RWPE1 (cell line): Measurements from ENCODE around the gene NCS1.
A peak's percentile ranks its signal among the peaks of the same experiment; 100 is the strongest.

Experiments used
- CTCF ChIA-PET: fragments of 350-600 bp; sonication (Branson Sonifier 250); formaldehyde crosslinking; extraction: SDS; loops from one replicate; lab custom pipeline; 2021; lab: Yijun Ruan, JAX
- POLR2A ChIA-PET: fragments of 400-600 bp; formaldehyde crosslinking; extraction: SDS; loops from one replicate; lab custom pipeline; 2020; ENCODE audit warnings: antibody characterized with exemption; ENCODE audit not compliant: low non-redundant PET; lab: Yijun Ruan, JAX
- DNase-seq: peaks from one replicate; pipeline ENCODE4 v3.0.0; 2012; ENCODE audit warnings: low spot score
- H3K27ac ChIP-seq: fragments of 450-650 bp; 2 replicates; pipeline ENCODE4 v1.5.1; 2017
- TF ChIP-seq, protein P1 (sequence below): fragments of 450-650 bp; conservative IDR thresholded peaks from 2 replicates; pipeline ENCODE4 v1.5.1; 2017; ENCODE audit warnings: low read depth, mild to moderate bottlenecking

Gene NCS1

DNA sequence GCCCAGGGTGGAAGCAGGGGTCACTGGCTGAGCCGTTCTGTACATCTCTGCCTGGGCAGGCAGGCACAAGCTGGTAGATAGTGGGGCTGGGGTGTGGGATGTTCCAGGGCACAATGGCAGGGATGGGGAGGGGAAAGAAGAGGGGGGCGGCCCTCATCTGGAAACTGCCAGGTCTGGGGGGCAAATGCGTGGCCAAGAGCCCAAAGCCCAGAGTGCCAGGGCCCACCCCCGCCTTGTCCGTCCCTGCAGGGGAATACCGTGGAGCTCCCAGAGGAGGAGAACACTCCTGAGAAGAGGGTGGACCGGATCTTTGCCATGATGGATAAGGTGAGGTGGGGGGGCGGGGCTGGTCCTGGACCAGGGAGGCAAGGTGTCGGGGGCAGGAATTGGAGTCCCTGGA is 50.6 kb downstream of the NCS1 start:
- POLR2A ChIA-PET = interaction anchor here (0.5 to 0.6 kb wide), 2 partner anchors 15 to 17 kb away, joined by 3 read pairs; no protein-coding TSS in a partner anchor
- CTCF ChIA-PET = no interaction called here
- no peak for DNase-seq
- H3K27ac ChIP-seq = peak overlapping the region; percentile 19
- TF ChIP-seq, protein P1, sequence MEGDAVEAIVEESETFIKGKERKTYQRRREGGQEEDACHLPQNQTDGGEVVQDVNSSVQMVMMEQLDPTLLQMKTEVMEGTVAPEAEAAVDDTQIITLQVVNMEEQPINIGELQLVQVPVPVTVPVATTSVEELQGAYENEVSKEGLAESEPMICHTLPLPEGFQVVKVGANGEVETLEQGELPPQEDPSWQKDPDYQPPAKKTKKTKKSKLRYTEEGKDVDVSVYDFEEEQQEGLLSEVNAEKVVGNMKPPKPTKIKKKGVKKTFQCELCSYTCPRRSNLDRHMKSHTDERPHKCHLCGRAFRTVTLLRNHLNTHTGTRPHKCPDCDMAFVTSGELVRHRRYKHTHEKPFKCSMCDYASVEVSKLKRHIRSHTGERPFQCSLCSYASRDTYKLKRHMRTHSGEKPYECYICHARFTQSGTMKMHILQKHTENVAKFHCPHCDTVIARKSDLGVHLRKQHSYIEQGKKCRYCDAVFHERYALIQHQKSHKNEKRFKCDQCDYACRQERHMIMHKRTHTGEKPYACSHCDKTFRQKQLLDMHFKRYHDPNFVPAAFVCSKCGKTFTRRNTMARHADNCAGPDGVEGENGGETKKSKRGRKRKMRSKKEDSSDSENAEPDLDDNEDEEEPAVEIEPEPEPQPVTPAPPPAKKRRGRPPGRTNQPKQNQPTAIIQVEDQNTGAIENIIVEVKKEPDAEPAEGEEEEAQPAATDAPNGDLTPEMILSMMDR = no peak

DNA sequence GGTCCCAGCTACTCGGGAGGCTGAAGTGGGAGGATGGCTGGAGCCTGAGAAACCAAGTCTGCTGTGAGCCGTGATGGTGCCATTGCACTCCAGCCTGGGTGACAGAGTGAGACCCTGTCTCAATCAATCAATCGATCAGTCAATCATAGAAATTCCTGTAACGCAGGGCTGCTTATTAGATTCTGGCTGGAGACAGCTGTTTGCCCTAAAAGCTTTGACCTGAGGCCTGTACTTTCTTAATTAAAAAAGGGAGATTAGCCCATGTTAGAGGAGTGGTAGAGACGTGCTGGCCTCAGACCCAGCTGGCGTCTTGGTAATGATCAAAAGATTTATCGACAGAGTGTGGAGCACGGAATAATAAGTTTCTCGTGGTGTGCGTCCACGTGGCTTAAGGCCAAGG is 52.9 kb downstream of the NCS1 start:
- TF ChIP-seq, protein P1 = no peak
- no peak for DNase-seq
- POLR2A ChIA-PET = no interaction called here
- CTCF ChIA-PET = interaction anchor here (0.9 kb wide), 1 partner anchor 11 kb away, joined by 3 read pairs; no protein-coding TSS in a partner anchor
- H3K27ac ChIP-seq = no peak overlapping the region

DNA sequence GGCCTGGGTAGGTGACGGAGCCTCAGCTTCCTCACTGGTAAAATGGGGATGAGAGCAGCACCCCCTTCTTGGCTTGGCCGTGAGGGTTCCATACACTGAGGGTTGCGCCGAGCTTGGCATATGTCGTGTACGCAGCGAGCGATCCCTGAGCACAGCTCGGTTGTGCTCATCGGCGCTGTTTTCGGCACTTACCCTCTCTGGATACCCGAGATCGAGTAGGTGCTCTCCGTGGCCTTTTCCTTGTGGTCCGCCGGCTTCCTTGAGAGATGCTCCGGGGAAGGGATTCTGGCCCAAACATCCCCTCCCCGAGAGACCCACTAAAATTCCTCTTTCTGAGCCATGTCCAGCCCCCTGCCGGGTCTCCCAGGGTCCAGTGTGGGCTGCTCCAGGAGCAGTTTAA is 53.4 kb downstream of the NCS1 start:
- TF ChIP-seq, protein P1 = no peak
- ChIA-PET POLR2A (no interaction called here), CTCF (interaction anchor here (0.6 to 2.2 kb wide), 3 partner anchors 11 to 71 kb away, joined by 3 to 14 read pairs (median 4); no protein-coding TSS in a partner anchor)
- no peak for DNase-seq
- H3K27ac ChIP-seq = no peak overlapping the region

DNA sequence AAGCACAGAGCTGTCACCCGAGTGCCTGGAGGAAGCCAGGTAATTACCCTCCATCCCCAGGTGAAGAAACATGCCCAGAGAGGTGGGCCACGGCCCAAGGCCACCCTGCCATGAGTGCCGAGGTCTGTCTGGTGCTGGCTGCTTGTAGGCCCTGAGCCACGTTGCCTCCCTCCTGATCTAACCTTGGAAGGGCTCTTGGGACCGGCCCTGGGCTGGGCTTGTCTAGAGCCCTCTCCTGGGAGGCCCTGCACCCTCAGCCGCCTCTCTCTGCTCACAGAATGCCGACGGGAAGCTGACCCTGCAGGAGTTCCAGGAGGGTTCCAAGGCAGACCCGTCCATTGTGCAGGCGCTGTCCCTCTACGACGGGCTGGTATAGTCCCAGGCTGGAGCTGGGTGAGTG is 53.9 kb downstream of the NCS1 start:
- TF ChIP-seq, protein P1 = no peak
- CTCF ChIA-PET = interaction anchor here (0.6 to 2.2 kb wide), 2 partner anchors 10 to 72 kb away, joined by 4 to 14 read pairs; no protein-coding TSS in a partner anchor
- POLR2A ChIA-PET = no interaction called here
- no peak for DNase-seq
- peak overlapping the region; percentile 1; the same call in 1 of the 2 replicates for H3K27ac ChIP-seq

DNA sequence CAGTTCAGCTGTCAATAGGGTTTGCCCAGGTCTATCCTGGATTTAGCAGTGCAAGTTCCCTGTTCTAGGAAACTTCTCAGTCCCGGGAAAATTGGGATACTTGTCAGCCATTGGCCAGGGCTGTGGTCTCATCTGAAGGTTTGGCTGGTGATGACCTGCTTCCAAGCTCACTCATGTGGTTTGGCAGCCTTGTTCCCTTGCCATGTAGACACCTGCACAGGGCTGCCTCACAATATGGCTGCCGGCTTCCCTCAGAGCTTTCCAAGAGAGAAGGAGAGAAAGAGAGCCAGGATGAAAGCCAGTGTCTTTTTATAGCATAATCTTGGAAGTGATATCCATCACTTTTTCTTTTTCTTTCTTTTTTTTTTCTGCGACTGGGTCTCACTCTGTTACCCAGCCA is 55.6 kb downstream of the NCS1 start:
- no peak overlapping the region for H3K27ac ChIP-seq
- no peak for DNase-seq
- TF ChIP-seq, protein P1 = no peak
- POLR2A ChIA-PET = no interaction called here
- CTCF ChIA-PET = interaction anchor here (0.6 to 2.2 kb wide), 2 partner anchors 8 to 46 kb away, joined by 3 to 14 read pairs; no protein-coding TSS in a partner anchor

DNA sequence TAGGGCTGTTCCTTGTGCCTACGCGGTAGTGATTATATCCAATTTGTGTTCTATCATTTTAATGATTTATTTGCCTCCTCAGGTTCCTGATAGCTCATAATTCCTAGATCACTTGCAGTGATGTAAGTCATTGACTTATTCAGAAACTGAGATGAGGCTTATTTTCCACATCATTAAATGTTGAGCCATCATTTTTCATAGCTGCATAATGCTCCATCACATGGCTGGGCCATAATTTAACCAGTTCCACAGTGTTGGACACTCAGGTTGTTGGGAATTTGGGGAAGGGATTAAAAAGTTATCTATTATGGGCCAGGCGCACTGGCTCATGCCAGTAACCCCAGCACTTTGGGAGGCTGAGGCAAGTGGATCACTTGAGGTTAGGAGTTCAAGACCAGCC is 57.6 kb downstream of the NCS1 start:
- TF ChIP-seq, protein P1 = no peak
- ChIA-PET CTCF (interaction anchor here (0.6 to 1.1 kb wide), 3 partner anchors 118 to 132 kb away, joined by 3 to 6 read pairs (median 3); no protein-coding TSS in a partner anchor), POLR2A (interaction anchor here (0.6 kb wide), 1 partner anchor 268 kb away, joined by 3 read pairs; no protein-coding TSS in a partner anchor)
- H3K27ac ChIP-seq = no peak overlapping the region
- DNase-seq = no peak
